ENCODE measurements around the gene ZBTB2. TPM values are rescaled to one million over a fixed set of nuclear protein-coding genes. Genes with fewer than 3 reads are reported as not detected.
"Not testable (repeated sequence)": the region's sequence is repeated elsewhere in the genome, so short reads cannot be mapped to it uniquely, and the experiment has no call there.

Gene ZBTB2
- total and polyA plus RNA-seq, 11 donors = 3.2 to 8.2 (median 5.0) TPM

DNA sequence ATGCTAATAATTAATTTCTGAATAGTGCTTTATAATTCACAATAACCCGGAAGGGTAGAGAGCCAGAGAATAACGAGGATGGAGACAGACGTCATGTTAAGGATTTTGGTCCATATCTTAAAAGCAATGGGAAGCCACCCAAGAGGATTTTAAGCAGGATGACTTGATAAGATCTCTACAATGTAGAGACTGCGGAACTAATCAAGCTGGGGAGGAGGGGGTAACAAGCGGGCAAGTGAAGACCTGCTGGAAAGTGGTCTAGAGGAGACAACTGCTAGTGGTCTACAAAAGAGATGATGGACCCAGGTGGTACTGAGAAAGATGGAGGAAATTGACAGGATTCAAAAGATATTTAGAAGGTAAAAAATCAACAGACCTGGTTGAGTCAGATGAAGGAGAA is 7.2 kb downstream of the ZBTB2 start:
- intact Hi-C loops (cut with DNase I) = no loop called here
- 64 to 86% (median 78%) methylated on average over 5 of the region's 5 CpGs for WGBS, 4 donors
- TF ChIP-seq, protein P1, sequence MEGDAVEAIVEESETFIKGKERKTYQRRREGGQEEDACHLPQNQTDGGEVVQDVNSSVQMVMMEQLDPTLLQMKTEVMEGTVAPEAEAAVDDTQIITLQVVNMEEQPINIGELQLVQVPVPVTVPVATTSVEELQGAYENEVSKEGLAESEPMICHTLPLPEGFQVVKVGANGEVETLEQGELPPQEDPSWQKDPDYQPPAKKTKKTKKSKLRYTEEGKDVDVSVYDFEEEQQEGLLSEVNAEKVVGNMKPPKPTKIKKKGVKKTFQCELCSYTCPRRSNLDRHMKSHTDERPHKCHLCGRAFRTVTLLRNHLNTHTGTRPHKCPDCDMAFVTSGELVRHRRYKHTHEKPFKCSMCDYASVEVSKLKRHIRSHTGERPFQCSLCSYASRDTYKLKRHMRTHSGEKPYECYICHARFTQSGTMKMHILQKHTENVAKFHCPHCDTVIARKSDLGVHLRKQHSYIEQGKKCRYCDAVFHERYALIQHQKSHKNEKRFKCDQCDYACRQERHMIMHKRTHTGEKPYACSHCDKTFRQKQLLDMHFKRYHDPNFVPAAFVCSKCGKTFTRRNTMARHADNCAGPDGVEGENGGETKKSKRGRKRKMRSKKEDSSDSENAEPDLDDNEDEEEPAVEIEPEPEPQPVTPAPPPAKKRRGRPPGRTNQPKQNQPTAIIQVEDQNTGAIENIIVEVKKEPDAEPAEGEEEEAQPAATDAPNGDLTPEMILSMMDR (IDR thresholded peaks at IDR 0.05) = no peak
- no peak for TF ChIP-seq POLR2A (IDR thresholded peaks at IDR 0.05)
- peaks cover 0 to 54% (median 22%) of the 10 kb centered on the region in 12 donors for H3K4me1 ChIP-seq
- no peak for DNase-seq
- no peaks in the 10 kb centered on the region for H3K9me3 ChIP-seq
- H3K27me3 ChIP-seq = no peaks in the 10 kb centered on the region
- no peak overlapping the region for H3K4me3 ChIP-seq
- H3K27ac ChIP-seq = no peak overlapping the region
- ATAC-seq = no peak
- peaks cover 0 to 5% (median 0%) of the 10 kb centered on the region in 9 donors for H3K36me3 ChIP-seq

GRCh38 chr6:151382631-151383030 is 8.7 kb downstream of the ZBTB2 start:
- H3K27me3 ChIP-seq; H3K36me3 ChIP-seq; H3K27ac ChIP-seq; DNase-seq; H3K9me3 ChIP-seq; H3K4me3 ChIP-seq; ATAC-seq; intact Hi-C loops (cut with DNase I): not testable (repeated sequence)
- 98 to 100% (median 98%) methylated on average over 9 of the region's 9 CpGs for WGBS, 4 donors
- peaks cover 0 to 39% (median 12%) of the 10 kb centered on the region in 12 donors for H3K4me1 ChIP-seq

- no peak for DNase-seq
- WGBS, 4 donors = 88 to 93% (median 90%) methylated on average over 4 of the region's 4 CpGs
- H3K36me3 ChIP-seq = peaks cover 0 to 5% (median 0%) of the 10 kb centered on the region in 9 donors
Observed at GRCh38 chr6:151381722-151382121, 9.6 kb downstream of the ZBTB2 start.

DNA sequence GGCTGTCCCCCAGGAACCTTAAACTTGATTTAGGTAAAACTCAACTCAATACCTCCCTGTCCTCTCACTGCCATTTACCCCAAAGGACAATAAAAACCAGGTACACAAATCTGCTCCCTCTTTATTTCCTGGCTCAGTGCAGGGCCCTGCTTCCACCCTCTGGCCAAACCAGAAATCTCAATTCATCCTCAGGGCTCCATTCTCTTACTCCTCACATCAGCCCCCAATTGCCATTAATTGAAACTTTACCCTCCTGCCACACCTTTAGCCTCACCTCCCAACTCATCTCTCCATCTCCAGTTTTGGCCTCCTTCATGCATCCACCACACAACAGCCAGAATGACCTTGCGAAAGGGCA is 10.5 kb downstream of the ZBTB2 start:
- intact Hi-C loops (cut with DNase I) = no loop called here
- H3K4me1 ChIP-seq = peaks cover 0 to 38% (median 12%) of the 10 kb centered on the region in 12 donors
- DNase-seq = no peak
- H3K9me3 ChIP-seq = no peaks in the 10 kb centered on the region
- WGBS, 4 donors = 92 to 99% (median 96%) methylated on average over 1 of the region's 1 CpG
- H3K36me3 ChIP-seq = peaks cover 0 to 5% (median 0%) of the 10 kb centered on the region in 9 donors
- H3K4me3 ChIP-seq = peak overlapping the region in 1 of 12 donors; percentile 41
- H3K27ac ChIP-seq = peak overlapping the region in 3 of 12 donors; percentile 15 to 88 (median 48)
- no peaks in the 10 kb centered on the region for H3K27me3 ChIP-seq
- ATAC-seq = no peak
- no peak for TF ChIP-seq POLR2A (IDR thresholded peaks at IDR 0.05)
- TF ChIP-seq, protein P1 (IDR thresholded peaks at IDR 0.05) = no peak

More at GRCh38 chr6:151381722-151382121, 9.6 kb downstream of the ZBTB2 start:
- Histone ChIP-seq H3K4me1 (peaks cover 0 to 35% (median 12%) of the 10 kb centered on the region in 12 donors), H3K9me3 (no peaks in the 10 kb centered on the region), H3K27me3 (no peaks in the 10 kb centered on the region), H3K27ac (peak overlapping the region in 1 of 12 donors; percentile 88), H3K4me3 (no peak overlapping the region)
- TF ChIP-seq POLR2A (IDR thresholded peaks at IDR 0.05) = no peak
- TF ChIP-seq, protein P1 (IDR thresholded peaks at IDR 0.05) = no peak
- intact Hi-C loops (cut with DNase I) = no loop called here
- ATAC-seq = no peak

Measured in heart left ventricle (tissue), 16 donors.